Panc1 (cell line): ENCODE data around the gene NOX5.

Experiments used
- POLR2AphosphoS5 ChIP-seq: IDR thresholded peaks from 2 replicates; pipeline ENCODE4 v1.6.1; 2012; ENCODE audit warnings: mild to moderate bottlenecking, low read depth, low read length, moderate library complexity
- TCF7L2 ChIP-seq: IDR thresholded peaks from 2 replicates; pipeline ENCODE4 v1.6.1; 2011; ENCODE audit warnings: mild to moderate bottlenecking, low read depth, low read length, inconsistent platforms
- TF ChIP-seq, protein P1 (sequence below): fragments of 450-650 bp; IDR thresholded peaks from 2 replicates; pipeline ENCODE4 v1.5.1; 2017; ENCODE audit warnings: mild to moderate bottlenecking
- TF ChIP-seq, protein P2 (sequence below), 2 experiments: IDR thresholded peaks; 2 replicates each; pipeline ENCODE4 v1.6.1; 2011 to 2012; ENCODE audit warnings: low read depth in 2 of 2, control low read depth in 1 of 2, low read length in 1 of 2, mild to moderate bottlenecking in 1 of 2, moderate library complexity in 1 of 2; ENCODE audit not compliant: insufficient read depth in 1 of 2

GRCh38 chr15:69008056-69008455, 6.4 kb upstream of the NOX5 start:
- TF ChIP-seq, protein P1, sequence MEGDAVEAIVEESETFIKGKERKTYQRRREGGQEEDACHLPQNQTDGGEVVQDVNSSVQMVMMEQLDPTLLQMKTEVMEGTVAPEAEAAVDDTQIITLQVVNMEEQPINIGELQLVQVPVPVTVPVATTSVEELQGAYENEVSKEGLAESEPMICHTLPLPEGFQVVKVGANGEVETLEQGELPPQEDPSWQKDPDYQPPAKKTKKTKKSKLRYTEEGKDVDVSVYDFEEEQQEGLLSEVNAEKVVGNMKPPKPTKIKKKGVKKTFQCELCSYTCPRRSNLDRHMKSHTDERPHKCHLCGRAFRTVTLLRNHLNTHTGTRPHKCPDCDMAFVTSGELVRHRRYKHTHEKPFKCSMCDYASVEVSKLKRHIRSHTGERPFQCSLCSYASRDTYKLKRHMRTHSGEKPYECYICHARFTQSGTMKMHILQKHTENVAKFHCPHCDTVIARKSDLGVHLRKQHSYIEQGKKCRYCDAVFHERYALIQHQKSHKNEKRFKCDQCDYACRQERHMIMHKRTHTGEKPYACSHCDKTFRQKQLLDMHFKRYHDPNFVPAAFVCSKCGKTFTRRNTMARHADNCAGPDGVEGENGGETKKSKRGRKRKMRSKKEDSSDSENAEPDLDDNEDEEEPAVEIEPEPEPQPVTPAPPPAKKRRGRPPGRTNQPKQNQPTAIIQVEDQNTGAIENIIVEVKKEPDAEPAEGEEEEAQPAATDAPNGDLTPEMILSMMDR: no peak
- TF ChIP-seq TCF7L2: no peak
- TF ChIP-seq, protein P2, sequence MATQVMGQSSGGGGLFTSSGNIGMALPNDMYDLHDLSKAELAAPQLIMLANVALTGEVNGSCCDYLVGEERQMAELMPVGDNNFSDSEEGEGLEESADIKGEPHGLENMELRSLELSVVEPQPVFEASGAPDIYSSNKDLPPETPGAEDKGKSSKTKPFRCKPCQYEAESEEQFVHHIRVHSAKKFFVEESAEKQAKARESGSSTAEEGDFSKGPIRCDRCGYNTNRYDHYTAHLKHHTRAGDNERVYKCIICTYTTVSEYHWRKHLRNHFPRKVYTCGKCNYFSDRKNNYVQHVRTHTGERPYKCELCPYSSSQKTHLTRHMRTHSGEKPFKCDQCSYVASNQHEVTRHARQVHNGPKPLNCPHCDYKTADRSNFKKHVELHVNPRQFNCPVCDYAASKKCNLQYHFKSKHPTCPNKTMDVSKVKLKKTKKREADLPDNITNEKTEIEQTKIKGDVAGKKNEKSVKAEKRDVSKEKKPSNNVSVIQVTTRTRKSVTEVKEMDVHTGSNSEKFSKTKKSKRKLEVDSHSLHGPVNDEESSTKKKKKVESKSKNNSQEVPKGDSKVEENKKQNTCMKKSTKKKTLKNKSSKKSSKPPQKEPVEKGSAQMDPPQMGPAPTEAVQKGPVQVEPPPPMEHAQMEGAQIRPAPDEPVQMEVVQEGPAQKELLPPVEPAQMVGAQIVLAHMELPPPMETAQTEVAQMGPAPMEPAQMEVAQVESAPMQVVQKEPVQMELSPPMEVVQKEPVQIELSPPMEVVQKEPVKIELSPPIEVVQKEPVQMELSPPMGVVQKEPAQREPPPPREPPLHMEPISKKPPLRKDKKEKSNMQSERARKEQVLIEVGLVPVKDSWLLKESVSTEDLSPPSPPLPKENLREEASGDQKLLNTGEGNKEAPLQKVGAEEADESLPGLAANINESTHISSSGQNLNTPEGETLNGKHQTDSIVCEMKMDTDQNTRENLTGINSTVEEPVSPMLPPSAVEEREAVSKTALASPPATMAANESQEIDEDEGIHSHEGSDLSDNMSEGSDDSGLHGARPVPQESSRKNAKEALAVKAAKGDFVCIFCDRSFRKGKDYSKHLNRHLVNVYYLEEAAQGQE (IDR thresholded peaks at IDR 0.05; ENCODE audit: insufficient read depth in 1 of 2, low read depth in 2 of 2, low read length in 1 of 2): no peak
- TF ChIP-seq POLR2AphosphoS5: no peak
